Spleen (tissue), 11 donors: ENCODE measurements around the gene S1PR5. TPM values are rescaled to one million over a fixed set of nuclear protein-coding genes. Genes with fewer than 3 reads are reported as not detected.

Experiments used
- DNase-seq: peaks from one replicate; pipeline ENCODE4 v3.0.0-alpha.2; 2020
- H3K27ac ChIP-seq, 8 donors: fragments of 200-600 bp; sonication (generic) in 7 of 8; 1 replicate in 4 of 8; 2 replicates in 4 of 8; pipeline versions ENCODE4 v1.5.0 to v1.8.0; 2016 to 2021; ENCODE audit warnings: inconsistent platforms in 4 of 8, mild to moderate bottlenecking in 4 of 8, moderate library complexity in 1 of 8
- H3K27me3 ChIP-seq, 7 donors: fragments of 200-600 bp; sonication (generic) in 6 of 7; replicated peaks in 1 of 7; 1 replicate in 4 of 7; 2 replicates in 3 of 7; pipeline versions ENCODE4 v1.5.0 to v1.8.0; 2016 to 2021; ENCODE audit warnings: inconsistent platforms in 3 of 7, mild to moderate bottlenecking in 1 of 7
- H3K36me3 ChIP-seq, 6 donors: fragments of 200-600 bp; sonication (generic) in 5 of 6; 1 replicate in 4 of 6; 2 replicates in 2 of 6; pipeline versions ENCODE4 v1.5.0 to v1.8.0; 2016 to 2021; ENCODE audit warnings: inconsistent platforms in 2 of 6
- H3K4me1 ChIP-seq, 6 donors: fragments of 200-600 bp; sonication (generic) in 5 of 6; 1 replicate in 3 of 6; 2 replicates in 3 of 6; pipeline versions ENCODE4 v1.5.0 to v1.8.0; 2016 to 2021; ENCODE audit warnings: inconsistent platforms in 3 of 6
- H3K4me3 ChIP-seq, 8 donors: fragments of 200-600 bp; sonication (generic) in 7 of 8; 1 replicate in 4 of 8; 2 replicates in 4 of 8; pipeline versions ENCODE4 v1.5.0 to v1.8.0; 2016 to 2021; ENCODE audit warnings: inconsistent platforms in 4 of 8, mild to moderate bottlenecking in 4 of 8, moderate library complexity in 2 of 8
- H3K9me3 ChIP-seq, 8 donors: fragments of 200-600 bp; sonication (generic) in 7 of 8; 1 replicate in 4 of 8; 2 replicates in 4 of 8; pipeline versions ENCODE4 v1.5.0 to v1.8.0; 2016 to 2021; ENCODE audit warnings: inconsistent platforms in 4 of 8
- CTCF ChIP-seq, 11 experiments: fragments of 200-600 bp in 7 of 11; fragments of 450-650 bp in 4 of 11; sonication (generic) in 4 of 11; IDR thresholded peaks in 8 of 11; conservative IDR thresholded peaks in 3 of 11; 1 replicate in 7 of 11; 2 replicates in 4 of 11; pipeline versions ENCODE4 v1.4.0 to v1.8.0; 2016 to 2021; ENCODE audit warnings: antibody characterized with exemption in 11 of 11, inconsistent platforms in 4 of 11, mild to moderate bottlenecking in 1 of 11
- POLR2A ChIP-seq, 3 donors: fragments of 450-650 bp; IDR thresholded peaks; one replicate each; pipeline ENCODE4 v1.5.1; 2017; ENCODE audit warnings: antibody characterized with exemption in 3 of 3, mild to moderate bottlenecking in 1 of 3
- POLR2AphosphoS5 ChIP-seq, 3 donors: sonication (generic); formaldehyde crosslinking; IDR thresholded peaks; one replicate each; pipeline ENCODE4 v1.5.1; 2017; ENCODE audit warnings: antibody characterized with exemption in 3 of 3
- WGBS, 5 donors: extraction: QIAGEN DNeasy Blood & Tissue Kit in 3 of 5; methylation state at CpG; one replicate each; pipeline versions ENCODE4 v1.1.5 to v1.1.7; 2013 to 2018; 5-methylcytosine and 5-hydroxymethylcytosine counted together
- intact Hi-C: fragments of 100-400 bp; cut with DNase I; formaldehyde crosslinking; loops from one replicate; pipeline ENCODE4 v1.15.0; 2023; ENCODE audit warnings: low total_unique reads
- polyA plus RNA-seq, 3 donors: library from polyadenylated mRNA; stranded (reverse); fragments of 200-250 nt; gene quantifications; one replicate each; pipeline ENCODE4 v1.2.1, GENCODE V29; 2013
- total RNA-seq, 7 donors: library from RNA; depleted of rRNA in 3 of 7; stranded (reverse); fragments of >200 nt in 3 of 7; fragmentation: NEBNext Ultra II Directional in 4 of 7; extraction: Animal tissue kit (Norgen Biotek cat#: 25700) in 4 of 7; gene quantifications; one replicate each; pipeline versions ENCODE4 v1.1.0 to v1.2.1, GENCODE V29; 2016 to 2021
- donor health status: healthy with polysubstance abuse.
- donor health status: DM: no; HTN: no; CAD: no; lungs with moderate emphysema.
- donor health status: DM: no; HTN: no; CAD: no.
- donor health status: Bipolar disorder and iron deficiency.
- donor health status: healthy.
- donor health status: DM: no; HTN: no; CAD: no.
- donor health status: DM: yes; HTN: yes; CAD: no.

S1PR5 gene
- total and polyA plus RNA-seq, 10 donors, result 0.52 to 21.2 (median 6.0) TPM

- WGBS, 5 donors, result 0 to 1% (median 1%) methylated on average over 41 to 94 of the region's 94 CpGs
- DNase-seq, result peak; percentile 100
- H3K4me1 ChIP-seq, result peaks cover 28 to 76% (median 47%) of the 10 kb centered on the region in 6 donors
- TF ChIP-seq POLR2AphosphoS5 (IDR thresholded peaks at IDR 0.05) (peak; percentile 96 to 97 (median 96)), POLR2A (IDR thresholded peaks at IDR 0.05) (peak in 2 of 3 donors; percentile 40 to 56), CTCF (IDR thresholded peaks at IDR 0.05 in 8 of 11, conservative IDR thresholded peaks at IDR 0.05 in 3 of 11) (peak; percentile 18 to 72 (median 61))
- H3K36me3 ChIP-seq, result peaks cover 0 to 41% (median 14%) of the 10 kb centered on the region in 6 donors
- peak within 1 kb of the TSS; percentile 69 to 98 (median 94) for H3K27ac ChIP-seq
- H3K4me3 ChIP-seq, result peak within 1 kb of the TSS; percentile 77 to 98 (median 89)
- intact Hi-C loops, result loop anchor here (5.0 kb wide), 1 partner anchor 63 kb away; the partner anchor contains the start of gene KEAP1
- no peaks in the 10 kb centered on the region for H3K9me3 ChIP-seq
- no peaks in the 10 kb centered on the region for H3K27me3 ChIP-seq
Observed at GRCh38 chr19:10565567-10566407, 48.5 kb upstream of the S1PR5 start, which contains the start of gene KRI1. TSS of gene KRI1 (minus strand) at chr19:10566010. CDS start at chr19:10565999, 11 bp downstream.

- Histone ChIP-seq H3K4me3 (peak overlapping the region; percentile 77 to 98 (median 89)), H3K4me1 (peaks cover 28 to 76% (median 47%) of the 10 kb centered on the region in 6 donors), H3K36me3 (peaks cover 0 to 48% (median 21%) of the 10 kb centered on the region in 6 donors), H3K27me3 (no peaks in the 10 kb centered on the region), H3K9me3 (no peaks in the 10 kb centered on the region), H3K27ac (peak overlapping the region; percentile 50 to 98 (median 94))
- 10 to 17% (median 16%) methylated on average over 10 of the region's 10 CpGs for WGBS, 5 donors
- DNase-seq, result no peak
- no peak for TF ChIP-seq POLR2AphosphoS5 (IDR thresholded peaks at IDR 0.05)
- intact Hi-C loops, result loop anchor here (5.0 kb wide), 1 partner anchor 63 kb away; the partner anchor contains the start of gene KEAP1
Observed at GRCh38 chr19:10565028-10565566, 47.9 kb upstream of the S1PR5 start.

- intact Hi-C loops, result no loop called here
- Histone ChIP-seq H3K27ac (no peak overlapping the region), H3K4me1 (peaks cover 21 to 57% (median 29%) of the 10 kb centered on the region in 6 donors), H3K36me3 (peaks cover 0 to 73% (median 46%) of the 10 kb centered on the region in 6 donors), H3K9me3 (no peaks in the 10 kb centered on the region), H3K4me3 (no peak overlapping the region), H3K27me3 (no peaks in the 10 kb centered on the region)
- 89 to 94% (median 91%) methylated on average over 5 of the region's 5 CpGs for WGBS, 5 donors
- no peak for DNase-seq
- TF ChIP-seq POLR2AphosphoS5 (IDR thresholded peaks at IDR 0.05) (no peak), CTCF (IDR thresholded peaks at IDR 0.05 in 8 of 11, conservative IDR thresholded peaks at IDR 0.05 in 3 of 11) (no peak), POLR2A (IDR thresholded peaks at IDR 0.05) (no peak)
Observed at GRCh38 chr19:10562609-10563008, 45.4 kb upstream of the S1PR5 start.

GRCh38 chr19:10560154-10560553 is 42.9 kb upstream of the S1PR5 start:
- H3K4me1 ChIP-seq, result peaks cover 8 to 55% (median 19%) of the 10 kb centered on the region in 6 donors
- WGBS, 5 donors, result 82 to 90% (median 89%) methylated on average over 7 of the region's 7 CpGs
- no peak overlapping the region for H3K27ac ChIP-seq
- H3K4me3 ChIP-seq, result no peak overlapping the region
- no peaks in the 10 kb centered on the region for H3K9me3 ChIP-seq
- peaks cover 0 to 92% (median 70%) of the 10 kb centered on the region in 6 donors for H3K36me3 ChIP-seq
- no peak for TF ChIP-seq POLR2A (IDR thresholded peaks at IDR 0.05)
- no peak for TF ChIP-seq CTCF (IDR thresholded peaks at IDR 0.05 in 8 of 11, conservative IDR thresholded peaks at IDR 0.05 in 3 of 11)
- TF ChIP-seq POLR2AphosphoS5 (IDR thresholded peaks at IDR 0.05), result no peak
- H3K27me3 ChIP-seq, result no peaks in the 10 kb centered on the region
- no peak for DNase-seq
- intact Hi-C loops, result no loop called here
